ENCODE measurements around the gene SYNDIG1. TPM values are rescaled to one million over a fixed set of nuclear protein-coding genes. Genes with fewer than 3 reads are reported as not detected.
A peak's percentile ranks its signal among the peaks of the same experiment; 100 is the strongest.
"Not testable (repeated sequence)": the region's sequence is repeated elsewhere in the genome, so short reads cannot be mapped to it uniquely, and the experiment has no call there.

SYNDIG1 gene
- total RNA-seq, 1 donor from 2014 or later: 0.08 TPM

DNA sequence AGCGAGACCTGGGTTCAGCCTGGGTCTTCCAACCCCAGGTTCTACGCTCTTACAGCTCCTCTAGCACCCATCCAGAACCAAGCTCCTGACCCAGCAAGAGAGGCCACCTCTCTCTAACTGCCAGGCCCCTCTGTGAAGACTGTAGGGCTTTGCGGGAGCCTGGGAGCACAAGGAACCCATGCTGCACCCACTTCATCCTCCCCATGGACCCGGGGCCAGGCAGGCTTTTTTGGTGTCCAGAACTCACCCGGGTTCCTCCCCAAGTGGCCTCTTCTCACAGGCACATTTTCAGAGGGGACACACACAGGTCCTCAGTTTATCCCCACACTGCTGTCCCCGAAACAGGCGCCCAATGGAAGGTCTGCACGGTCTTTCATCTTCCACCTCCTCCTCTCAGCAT lies 145.9 kb downstream of the SYNDIG1 start:
- ATAC-seq: no peak

DNA sequence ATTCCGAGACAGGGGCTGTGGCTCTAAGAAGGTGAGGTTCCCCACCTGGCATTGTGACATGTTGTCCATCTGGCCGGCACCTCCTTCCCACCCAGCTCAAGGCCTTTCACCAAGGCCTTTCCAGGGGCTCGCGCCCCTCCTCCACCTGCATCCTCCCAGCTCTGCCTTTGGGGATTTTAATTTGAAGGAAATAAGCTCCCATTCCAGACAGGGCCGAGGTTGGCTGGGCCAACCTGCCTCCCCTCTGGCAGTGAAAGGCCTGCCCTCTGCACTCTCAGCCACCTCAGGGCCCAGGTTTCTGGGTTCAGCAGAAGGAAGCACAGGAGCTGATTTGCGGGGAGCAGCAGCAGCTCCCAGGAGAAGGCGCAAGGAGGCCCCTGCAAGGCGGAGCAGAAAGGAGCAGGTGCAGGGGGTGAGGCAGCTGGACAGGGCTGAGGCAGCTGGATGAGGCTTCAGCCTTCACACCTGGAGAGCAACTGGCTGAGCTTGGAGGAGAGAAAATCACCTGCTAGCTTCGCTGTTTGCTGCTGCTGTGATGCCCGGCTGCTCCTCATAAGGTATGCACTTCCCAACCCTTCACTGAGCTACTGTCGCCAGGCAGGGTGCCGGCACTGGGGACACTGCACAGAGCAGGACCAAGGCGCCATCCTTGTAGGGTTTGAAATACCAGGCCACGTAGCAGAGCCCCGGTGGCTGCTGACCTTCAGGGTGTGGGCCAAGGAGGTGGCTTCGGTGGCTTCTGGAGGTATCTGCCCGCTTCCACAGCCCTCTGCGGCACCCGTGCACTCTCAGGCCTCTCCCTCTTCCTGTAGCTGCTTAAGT lies 147.0 kb downstream of the SYNDIG1 start:
- no peak for ATAC-seq

DNA sequence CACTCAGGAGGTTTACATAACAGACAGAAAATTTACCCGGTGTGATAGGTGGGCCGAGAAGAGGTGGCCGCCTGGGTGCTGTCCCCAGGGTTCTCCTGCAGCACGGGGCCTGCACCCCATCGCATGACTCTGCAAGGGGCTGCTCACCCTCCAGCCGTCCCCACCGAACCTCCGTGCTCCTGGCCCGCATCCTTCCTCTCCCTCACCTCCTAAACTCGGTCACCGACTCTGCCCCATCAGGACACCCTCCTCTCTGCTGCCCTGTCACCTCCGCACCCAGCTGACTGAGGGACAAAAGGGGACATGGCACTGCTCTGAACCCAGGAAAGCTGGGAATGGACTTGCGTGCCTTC lies 147.6 kb downstream of the SYNDIG1 start:
- no peak for ATAC-seq

- ATAC-seq: peak; percentile 18
Observed at GRCh38 chr20:24617757-24618450, 148.5 kb downstream of the SYNDIG1 start.

DNA sequence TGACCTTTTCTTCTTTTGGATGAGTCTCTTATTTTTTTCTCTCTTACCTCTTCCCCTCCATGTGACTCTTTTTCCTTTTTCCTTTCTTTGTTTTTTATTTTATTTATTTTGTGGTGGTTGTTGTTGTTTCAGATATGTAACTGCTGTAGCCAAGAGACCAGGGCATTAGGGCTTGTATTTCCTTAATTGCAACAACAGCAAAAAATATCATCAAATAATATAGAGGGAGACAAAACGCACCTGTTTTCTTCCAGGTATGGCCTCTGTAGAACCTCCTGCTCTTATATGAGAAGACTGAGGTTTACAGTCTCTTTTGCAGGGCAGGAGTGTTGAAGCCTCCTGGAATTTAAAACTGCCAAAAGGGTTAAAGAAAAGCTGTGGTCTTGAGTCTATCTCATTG lies 149.3 kb downstream of the SYNDIG1 start:
- ATAC-seq: no peak

GRCh38 chr20:24619212-24619611 lies 149.8 kb downstream of the SYNDIG1 start:
- ATAC-seq: no peak

DNA sequence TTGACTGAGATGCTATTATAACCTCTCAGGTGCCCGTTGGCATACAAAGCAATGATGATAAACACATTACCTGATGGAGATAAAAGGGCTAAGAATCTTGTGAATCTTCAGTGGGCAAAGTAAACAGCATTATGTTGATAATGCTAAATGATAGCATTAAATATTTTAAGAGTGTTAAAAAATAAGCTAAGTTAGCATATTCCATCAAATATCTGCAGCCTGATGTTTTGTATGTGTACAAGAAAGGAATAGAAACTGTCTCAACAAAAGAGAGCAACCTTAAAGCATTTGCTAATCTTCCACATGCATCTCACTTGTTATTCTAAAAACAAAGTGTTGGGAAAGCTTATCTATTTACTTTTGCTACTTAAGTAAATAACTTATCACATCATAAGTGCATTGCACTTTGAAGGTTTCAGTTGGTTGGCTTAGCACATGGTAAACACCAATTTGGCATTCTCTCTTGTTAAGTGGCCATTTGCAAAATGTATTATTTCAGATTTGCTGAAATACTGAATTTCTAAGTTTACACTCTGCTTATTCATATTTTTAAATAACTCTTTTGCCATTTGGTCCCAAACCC lies 151.6 kb downstream of the SYNDIG1 start:
- ATAC-seq: no peak

DNA sequence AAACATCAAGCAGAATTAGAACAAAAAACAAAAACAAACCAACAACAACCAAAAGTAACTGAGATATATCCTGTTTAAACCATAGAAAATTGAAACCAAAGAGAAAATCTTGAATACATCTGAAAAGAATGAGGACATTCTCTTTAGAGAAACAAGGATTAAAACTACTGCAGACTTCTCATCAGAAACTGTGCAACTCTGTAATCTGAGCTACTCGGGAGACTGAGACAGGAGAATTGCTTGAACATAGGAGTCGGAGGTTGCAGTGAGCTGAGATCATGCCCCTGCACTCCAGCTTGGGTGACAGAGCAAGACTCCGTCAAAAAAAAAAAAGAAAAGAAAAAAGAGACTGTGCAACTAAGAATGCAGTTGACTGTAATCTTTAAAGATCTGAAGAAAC lies 153.4 kb downstream of the SYNDIG1 start:
- ATAC-seq: no peak

DNA sequence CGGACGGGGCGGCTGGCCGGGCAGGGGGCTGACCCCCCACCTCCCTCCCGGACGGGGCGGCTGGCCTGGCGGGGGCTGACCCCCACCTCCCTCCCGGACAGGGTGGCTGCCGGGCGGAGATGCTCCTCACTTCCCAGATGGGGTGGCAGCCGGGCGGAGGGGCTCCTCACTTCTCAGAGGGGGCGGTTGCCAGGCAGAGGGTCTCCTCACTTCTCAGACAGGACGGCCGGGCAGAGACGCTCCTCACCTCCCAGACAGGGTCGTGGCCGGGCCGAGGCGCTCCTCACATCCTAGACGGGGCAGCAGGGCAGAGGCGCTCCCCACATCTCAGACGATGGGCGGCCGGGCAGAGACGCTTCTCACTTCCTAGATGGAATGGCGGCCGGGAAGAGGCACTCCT lies 156.7 kb downstream of the SYNDIG1 start:
- not testable (repeated sequence) for ATAC-seq

GRCh38 chr20:24627291-24627690 lies 157.9 kb downstream of the SYNDIG1 start:
- no peak for ATAC-seq

DNA sequence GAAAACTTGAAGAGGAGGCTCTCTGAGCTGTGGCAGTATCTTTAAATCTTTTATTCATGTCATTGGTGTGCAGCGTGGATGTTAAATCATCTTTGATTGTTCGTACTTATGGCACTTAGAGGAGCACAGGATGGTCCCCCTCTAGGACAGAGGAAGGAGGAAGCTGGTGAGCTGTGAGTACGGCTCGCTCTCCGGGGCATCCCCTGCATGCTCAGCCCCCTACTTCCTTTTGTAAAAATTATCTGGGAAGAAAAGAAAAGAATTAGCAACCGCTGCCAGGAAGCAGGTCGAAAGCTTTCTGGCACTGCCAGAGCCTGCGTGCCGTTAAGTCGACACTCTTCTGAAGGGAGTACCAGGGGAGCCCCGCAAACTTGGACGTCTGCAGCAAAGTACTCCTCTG lies 158.5 kb downstream of the SYNDIG1 start:
- ATAC-seq: no peak

DNA sequence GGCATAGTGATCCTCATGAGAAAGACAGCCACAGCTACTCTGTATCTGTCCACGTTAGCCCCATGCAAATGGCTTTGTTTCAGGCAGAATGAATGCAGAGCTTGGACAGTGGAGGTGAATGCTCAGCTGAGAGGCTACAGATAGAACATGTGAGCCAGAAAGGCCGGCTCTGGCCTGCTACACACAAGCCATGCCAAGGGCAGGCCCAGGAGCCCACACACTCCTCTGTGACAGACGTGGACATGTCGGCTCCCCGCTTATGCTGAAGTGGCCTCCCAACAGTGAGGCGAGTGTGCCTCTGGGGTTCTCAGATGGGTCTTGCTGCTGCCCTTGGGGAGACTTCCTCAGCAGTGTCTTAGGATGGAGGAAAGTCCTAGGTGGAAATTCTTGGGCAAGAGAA lies 159.6 kb downstream of the SYNDIG1 start:
- no peak for ATAC-seq

DNA sequence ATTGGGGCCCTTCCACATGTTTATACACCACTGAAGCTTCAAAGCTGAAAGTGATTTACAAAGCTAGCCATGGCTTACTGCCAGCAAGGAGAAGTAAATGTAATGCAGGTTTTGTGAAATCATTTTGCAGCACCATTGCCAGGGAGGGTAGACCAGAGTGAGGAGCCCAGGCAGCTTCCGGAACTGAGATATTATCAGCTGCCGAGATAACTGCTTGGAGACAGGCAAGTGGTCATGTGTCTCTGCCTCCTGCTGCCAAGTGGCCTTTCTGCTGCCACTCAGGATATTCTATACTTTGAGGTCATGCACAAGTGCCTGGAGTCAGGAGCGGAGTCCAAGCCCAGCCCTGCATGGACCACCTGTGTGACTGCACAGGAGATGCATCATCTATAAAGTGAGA lies 160.2 kb downstream of the SYNDIG1 start:
- no peak for ATAC-seq

GRCh38 chr20:24630486-24631172 lies 161.2 kb downstream of the SYNDIG1 start:
- no peak for ATAC-seq

DNA sequence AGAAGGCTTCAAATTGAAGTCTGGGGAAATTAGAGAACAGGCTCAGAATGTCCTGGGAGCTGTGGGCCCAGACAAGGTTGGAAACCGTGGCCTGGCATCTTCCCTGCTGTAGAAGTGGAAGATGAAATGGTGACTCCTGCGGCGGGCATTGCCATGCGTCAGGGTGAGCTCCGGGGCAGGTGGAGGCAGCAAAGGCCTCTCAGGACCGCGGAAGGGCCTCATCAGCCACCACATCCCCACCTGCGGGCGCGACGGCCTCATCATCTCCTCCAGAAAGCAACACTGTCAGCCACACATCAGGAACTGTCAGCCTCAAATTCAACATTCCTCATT lies 161.7 kb downstream of the SYNDIG1 start:
- ATAC-seq: no peak

DNA sequence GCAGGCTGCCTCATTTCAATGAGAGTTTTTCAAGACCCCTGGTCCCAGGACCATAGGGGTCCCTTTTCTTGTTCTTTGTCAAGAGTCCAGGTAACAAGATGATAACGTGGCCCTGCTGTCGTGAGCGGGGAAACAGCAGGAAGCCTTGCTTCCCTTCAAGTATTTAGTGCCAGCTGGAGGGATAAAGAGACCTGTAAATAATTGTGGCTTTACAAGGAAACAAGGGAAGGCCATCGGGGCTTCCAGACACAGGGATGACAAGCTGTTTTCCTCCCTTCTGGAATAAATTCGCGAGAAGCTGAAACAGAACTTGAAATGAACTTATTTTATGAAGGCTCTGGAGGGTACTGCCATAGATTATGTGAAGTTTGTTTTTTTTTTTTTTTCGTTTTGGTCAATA lies 163.2 kb downstream of the SYNDIG1 start:
- no peak for ATAC-seq

DNA sequence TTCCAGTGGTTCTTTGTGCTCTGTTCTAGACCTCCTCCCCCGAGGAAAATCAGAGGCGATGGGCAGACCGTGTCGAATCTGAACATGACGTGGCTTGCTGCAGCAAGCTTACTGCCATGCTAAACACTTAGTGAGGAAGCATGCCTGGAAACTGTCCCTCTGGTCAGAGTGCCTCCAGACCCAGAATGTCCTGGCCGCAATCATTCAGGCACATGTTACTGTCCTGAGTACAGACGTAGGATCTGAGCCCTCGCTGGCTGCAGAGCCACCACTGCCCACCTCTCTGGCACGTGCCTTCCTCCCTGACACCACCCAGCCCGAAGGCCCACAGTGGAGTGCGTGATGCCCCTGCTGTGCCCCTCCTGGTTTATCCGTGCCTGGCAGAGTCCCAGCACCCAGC lies 163.6 kb downstream of the SYNDIG1 start:
- peak; percentile 17 for ATAC-seq

DNA sequence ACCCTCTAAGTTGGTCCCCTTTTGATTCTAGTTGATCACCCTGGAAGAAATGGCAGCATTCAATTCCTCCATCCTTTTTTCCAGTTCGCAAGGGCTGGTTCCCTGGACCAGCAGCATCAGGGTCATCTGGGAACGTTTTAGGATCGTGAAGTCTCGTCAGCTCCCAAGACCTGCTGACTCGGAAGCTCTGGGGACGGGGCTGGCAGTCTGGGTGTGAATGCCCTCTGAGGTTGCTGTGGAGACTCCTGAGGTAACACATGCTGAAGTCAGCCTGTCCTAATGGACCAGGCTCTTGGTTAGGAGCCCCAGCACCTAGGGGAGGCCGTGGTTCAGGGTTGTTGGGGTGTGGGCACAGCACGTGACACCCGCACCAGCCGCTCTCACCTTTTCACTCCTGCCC lies 164.1 kb downstream of the SYNDIG1 start:
- no peak for ATAC-seq

DNA sequence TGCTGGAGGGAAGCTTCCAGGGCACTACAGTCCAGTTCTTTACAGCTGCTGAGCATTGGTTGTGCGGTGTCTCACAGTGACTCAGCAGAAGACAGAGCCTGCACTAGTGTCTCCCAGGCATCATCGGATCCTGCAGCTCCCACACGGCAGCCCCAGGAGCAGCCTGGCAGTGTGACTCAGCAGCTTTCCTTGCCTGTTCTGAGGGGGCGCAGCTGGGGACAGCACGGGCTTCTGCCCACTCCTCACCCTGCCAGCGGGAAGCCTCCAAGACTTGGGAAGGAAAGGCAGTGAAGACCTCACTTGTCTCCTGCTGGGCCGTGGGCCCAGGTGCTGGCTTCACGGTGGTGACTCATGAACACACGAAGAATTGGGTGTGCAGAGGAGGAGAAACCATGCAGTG lies 165.4 kb downstream of the SYNDIG1 start:
- ATAC-seq: peak; percentile 81

DNA sequence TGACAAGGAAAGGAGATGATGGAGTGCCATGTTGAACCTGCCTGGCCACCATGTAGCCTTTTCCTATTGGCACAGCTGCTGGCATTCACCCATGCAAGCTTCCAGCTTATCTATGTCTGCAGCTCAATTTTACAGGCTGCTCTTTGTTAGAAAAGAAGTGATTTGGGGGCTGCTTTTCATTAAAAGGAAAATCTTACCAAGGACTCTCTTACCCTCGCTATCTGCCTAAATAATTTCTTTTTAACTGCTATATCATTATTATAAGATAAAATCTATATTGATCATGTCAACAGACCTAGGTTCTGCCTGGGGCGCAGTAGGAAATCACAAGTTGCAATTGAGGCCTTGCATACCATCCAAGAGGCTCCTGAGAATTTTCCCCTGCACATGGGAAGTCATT lies 167.2 kb downstream of the SYNDIG1 start:
- ATAC-seq: no peak

DNA sequence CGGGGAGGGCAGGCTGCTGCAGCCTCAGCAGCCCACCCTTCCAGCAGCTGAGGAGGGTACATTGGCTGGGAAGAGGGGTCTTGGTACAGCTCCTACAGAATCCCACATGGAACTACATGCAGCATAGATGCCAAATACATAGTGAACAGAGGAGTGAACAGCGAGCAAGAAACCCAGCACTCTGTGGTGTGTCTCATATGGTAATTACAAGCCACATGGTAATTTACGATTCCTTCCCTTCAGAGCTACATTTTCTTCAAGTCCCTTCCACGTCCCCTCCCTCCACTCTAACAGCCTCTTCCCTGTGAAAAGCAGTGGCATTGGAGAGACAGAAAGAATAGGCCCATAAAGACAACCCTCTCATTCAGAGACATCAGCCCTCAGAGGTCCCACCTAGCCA lies 167.7 kb downstream of the SYNDIG1 start:
- ATAC-seq: no peak

GRCh38 chr20:24637941-24638340 lies 168.5 kb downstream of the SYNDIG1 start:
- no peak for ATAC-seq
